GM18508 (cell line): ENCODE data around the gene TMEM63A.
"Not testable (repeated sequence)": the region's sequence is repeated elsewhere in the genome, so short reads cannot be mapped to it uniquely, and the experiment has no call there.

Experiments
- ATAC-seq: cut with Tn5 transposase; IDR thresholded peaks from one replicate; pipeline ENCODE4 v1.9.1; 2021; ENCODE audit warnings: moderate number of reproducible peaks; ENCODE audit not compliant: insufficient read depth, unreplicated experiment

The TMEM63A gene

DNA sequence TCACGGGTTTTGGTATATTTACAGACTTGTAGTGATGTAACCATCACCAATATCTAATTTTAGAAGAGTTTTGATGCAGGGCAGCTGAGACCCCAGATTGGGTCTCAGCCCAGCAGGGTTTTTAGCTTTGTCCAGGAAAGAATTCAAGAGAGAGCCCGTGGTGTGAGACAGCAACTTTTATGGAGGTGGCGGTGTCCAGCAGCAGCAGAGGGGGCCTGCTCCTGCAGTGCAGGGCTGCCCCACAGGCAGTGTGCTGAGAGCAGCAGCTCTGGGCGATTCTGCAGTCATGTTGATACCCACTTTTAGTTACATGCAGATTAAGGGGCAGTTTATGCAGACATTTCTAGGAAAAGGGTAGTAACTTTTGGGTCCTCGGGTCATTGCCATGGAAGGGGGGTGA, 74.0 kb downstream of the TMEM63A start:
- ATAC-seq: no peak

DNA sequence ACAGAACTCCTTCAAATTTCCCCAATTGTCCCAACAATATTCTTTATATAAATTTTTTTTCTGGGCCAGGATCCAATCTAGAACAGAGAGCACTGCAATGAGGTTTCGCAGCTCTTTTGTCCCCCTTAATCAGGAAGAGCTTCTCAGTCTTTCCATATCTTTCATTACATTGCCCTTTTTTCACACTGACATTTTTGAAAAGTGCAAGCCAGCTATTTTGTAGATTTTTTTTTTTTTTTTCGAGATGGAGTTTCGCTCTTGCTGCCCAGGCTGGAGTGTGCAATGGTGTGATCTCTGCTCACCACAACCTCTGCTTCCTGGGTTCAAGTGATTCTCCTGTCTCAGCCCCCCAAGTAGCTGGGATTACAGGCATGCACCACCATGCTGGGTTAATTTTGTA, 75.4 kb downstream of the TMEM63A start:
- ATAC-seq: not testable (repeated sequence)

DNA sequence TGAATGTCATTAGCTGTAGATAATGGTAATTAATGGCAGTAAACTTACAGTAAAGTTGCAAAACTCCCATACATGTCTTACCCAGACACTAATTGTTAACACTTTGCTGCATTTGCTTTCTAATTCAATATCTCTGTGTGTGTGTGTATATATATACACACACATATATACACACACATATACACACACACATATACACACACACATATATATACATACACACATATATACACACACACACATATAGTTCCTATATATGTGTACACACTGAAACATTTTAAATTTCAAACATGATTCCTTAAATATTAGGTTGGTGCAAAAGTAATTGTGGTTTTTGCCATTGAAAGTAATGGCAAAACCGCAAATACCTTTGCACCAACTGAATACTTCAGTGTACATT, 75.9 kb downstream of the TMEM63A start:
- ATAC-seq: no peak

DNA sequence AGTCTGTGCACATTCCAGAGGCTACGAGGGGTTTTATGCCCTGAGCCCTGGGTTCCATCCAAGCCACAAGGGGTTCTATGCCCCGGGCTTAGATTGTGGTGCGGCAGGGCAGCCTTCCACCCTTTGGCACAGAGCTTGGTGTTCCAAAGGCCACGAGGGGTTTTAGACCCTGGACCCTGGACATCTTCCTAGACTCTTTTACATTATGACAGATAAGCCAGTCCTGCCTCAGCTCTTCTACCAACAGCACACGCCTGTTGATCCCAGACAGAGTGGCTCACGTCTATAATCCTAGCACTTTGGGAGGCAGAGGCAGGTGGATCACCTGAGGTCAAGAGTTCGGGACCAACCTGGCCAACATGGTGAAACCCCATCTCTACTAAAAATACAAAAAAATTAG, 81.0 kb downstream of the TMEM63A start:
- ATAC-seq: not testable (repeated sequence)

DNA sequence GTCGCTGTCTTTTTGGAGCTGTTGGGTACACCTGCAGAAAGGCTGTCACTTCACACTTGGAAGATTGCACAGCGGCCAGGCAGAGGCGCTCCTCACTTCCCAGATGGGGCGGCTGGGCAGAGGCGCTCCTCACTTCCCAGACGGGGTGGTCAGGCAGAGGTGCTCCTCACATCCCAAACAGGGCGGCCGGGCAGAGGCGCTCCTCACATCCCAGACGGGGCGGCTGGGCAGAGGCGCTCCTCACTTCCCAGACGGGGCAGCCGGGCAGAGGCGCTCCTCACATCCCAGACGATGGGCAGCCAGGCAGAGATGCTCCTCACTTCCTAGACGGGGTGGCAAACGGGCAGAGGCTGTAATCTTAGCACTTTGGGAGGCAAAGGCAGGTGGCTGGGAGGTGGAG, 86.1 kb downstream of the TMEM63A start:
- ATAC-seq: not testable (repeated sequence)
